GM23338 (cell line): ENCODE data around the gene TSPAN3. TPM values are rescaled to one million over a fixed set of nuclear protein-coding genes. Genes with fewer than 3 reads are reported as not detected.

Experiments
- ATAC-seq: fragments of 200-7000 bp; cut with Tn5 transposase; 3 replicates; pipeline ENCODE4 v1.9.1; 2020
- DNase-seq: peaks from one replicate; pipeline ENCODE4 v3.0.0-alpha.2; 2015; ENCODE audit warnings: low spot score
- H2AFZ ChIP-seq: fragments of 200-600 bp; sonication (generic); 2 replicates; pipeline ENCODE4 v1.8.0; 2016; ENCODE audit warnings: antibody characterized with exemption, mild to moderate bottlenecking, moderate library complexity
- H3F3A ChIP-seq: fragments of 200-600 bp; sonication (generic); replicated peaks from 2 replicates; pipeline ENCODE4 v1.8.0; 2017; ENCODE audit warnings: antibody characterized with exemption, mixed run types, low read depth
- H3K27ac ChIP-seq: fragments of 200-600 bp; sonication (generic); 2 replicates; pipeline ENCODE4 v1.6.1; 2016; ENCODE audit warnings: low read depth
- H3K27me3 ChIP-seq: fragments of 200-600 bp; sonication (generic); 2 replicates; pipeline ENCODE4 v1.8.0; 2016; ENCODE audit warnings: mild to moderate bottlenecking, mixed run types, moderate library complexity; ENCODE audit not compliant: insufficient read depth
- H3K36me3 ChIP-seq: fragments of 200-600 bp; sonication (generic); 2 replicates; pipeline ENCODE4 v1.8.0; 2016; ENCODE audit warnings: mild to moderate bottlenecking; ENCODE audit not compliant: insufficient read depth
- H3K4me1 ChIP-seq: fragments of 200-600 bp; sonication (generic); 2 replicates; pipeline ENCODE4 v1.8.0; 2016; ENCODE audit warnings: mild to moderate bottlenecking, moderate library complexity; ENCODE audit not compliant: insufficient read depth
- H3K4me2 ChIP-seq: fragments of 200-600 bp; sonication (generic); 2 replicates; pipeline ENCODE4 v1.7.1; 2017; ENCODE audit warnings: mixed run types
- H3K4me3 ChIP-seq: fragments of 200-600 bp; sonication (generic); 2 replicates; pipeline ENCODE4 v1.6.1; 2016; ENCODE audit warnings: mixed run types
- H3K79me2 ChIP-seq: fragments of 200-600 bp; sonication (generic); replicated peaks from 2 replicates; pipeline ENCODE4 v1.8.0; 2017; ENCODE audit warnings: mild to moderate bottlenecking; ENCODE audit not compliant: insufficient read depth
- H3K9me2 ChIP-seq: fragments of 200-600 bp; sonication (generic); 2 replicates; pipeline ENCODE4 v1.8.0; 2017; ENCODE audit not compliant: insufficient read depth
- H4K20me1 ChIP-seq: fragments of 200-600 bp; sonication (generic); replicated peaks from 2 replicates; pipeline ENCODE4 v1.8.0; 2017; ENCODE audit warnings: mild to moderate bottlenecking; ENCODE audit not compliant: insufficient read depth
- H3K27ac Mint-ChIP-seq: 2 replicates; pipeline ENCODE4 v1.8.0; 2020; ENCODE audit warnings: inconsistent platforms, mild to moderate bottlenecking, moderate library complexity, mixed read lengths
- H3K27me3 Mint-ChIP-seq: 3 replicates; pipeline ENCODE4 v1.8.0; 2022; ENCODE audit warnings: low read depth, mild to moderate bottlenecking, moderate library complexity, mixed read lengths, inconsistent platforms; ENCODE audit not compliant: insufficient read depth, poor library complexity
- H3K36me3 Mint-ChIP-seq: 3 replicates; pipeline ENCODE4 v1.8.0; 2021; ENCODE audit warnings: low read depth, mild to moderate bottlenecking, inconsistent platforms, moderate library complexity, mixed read lengths
- H3K4me1 Mint-ChIP-seq: 3 replicates; pipeline ENCODE4 v1.8.0; 2020; ENCODE audit warnings: mild to moderate bottlenecking, inconsistent platforms, mixed read lengths
- H3K4me3 Mint-ChIP-seq: 3 replicates; pipeline ENCODE4 v1.8.0; 2021; ENCODE audit warnings: moderate library complexity, mild to moderate bottlenecking, inconsistent platforms, mixed read lengths
- H3K9me3 Mint-ChIP-seq: 3 replicates; pipeline ENCODE4 v1.8.0; 2020; ENCODE audit warnings: moderate library complexity, mild to moderate bottlenecking, inconsistent platforms, mixed read lengths
- REST ChIP-seq: IDR thresholded peaks from one replicate; pipeline ENCODE4 v1.6.1; 2018; ENCODE audit warnings: antibody characterized with exemption; ENCODE audit not compliant: unreplicated experiment
- ZNF114 ChIP-seq: fragments of 250-450 bp; sonication (Bioruptor Pico); IDR thresholded peaks from 2 replicates; pipeline ENCODE4 v1.5.0; 2020; ENCODE audit warnings: mild to moderate bottlenecking, moderate library complexity
- polyA plus RNA-seq: library from polyadenylated mRNA; unstranded; fragments of >200 nt; fragmentation: Nextera tagmentation; extraction: Ambion mirVana; gene quantifications from 2 replicates; pipeline ENCODE4 v1.2.1, GENCODE V29; 2016
- total RNA-seq: library from RNA; depleted of rRNA; stranded (reverse); fragments of >200 nt; shearing (Covaris generic); gene quantifications from 2 replicates; pipeline ENCODE4 v1.2.3, GENCODE V29; 2014
- TF ChIP-seq, protein P1 (sequence below): fragments of 250-450 bp; sonication (Bioruptor Pico); IDR thresholded peaks from 2 replicates; pipeline ENCODE4 v1.5.0; 2020; ENCODE audit warnings: mild to moderate bottlenecking, moderate library complexity

The TSPAN3 gene
- total and polyA plus RNA-seq, 2 experiments from 2014 or later, result 72.5 to 159 TPM

DNA sequence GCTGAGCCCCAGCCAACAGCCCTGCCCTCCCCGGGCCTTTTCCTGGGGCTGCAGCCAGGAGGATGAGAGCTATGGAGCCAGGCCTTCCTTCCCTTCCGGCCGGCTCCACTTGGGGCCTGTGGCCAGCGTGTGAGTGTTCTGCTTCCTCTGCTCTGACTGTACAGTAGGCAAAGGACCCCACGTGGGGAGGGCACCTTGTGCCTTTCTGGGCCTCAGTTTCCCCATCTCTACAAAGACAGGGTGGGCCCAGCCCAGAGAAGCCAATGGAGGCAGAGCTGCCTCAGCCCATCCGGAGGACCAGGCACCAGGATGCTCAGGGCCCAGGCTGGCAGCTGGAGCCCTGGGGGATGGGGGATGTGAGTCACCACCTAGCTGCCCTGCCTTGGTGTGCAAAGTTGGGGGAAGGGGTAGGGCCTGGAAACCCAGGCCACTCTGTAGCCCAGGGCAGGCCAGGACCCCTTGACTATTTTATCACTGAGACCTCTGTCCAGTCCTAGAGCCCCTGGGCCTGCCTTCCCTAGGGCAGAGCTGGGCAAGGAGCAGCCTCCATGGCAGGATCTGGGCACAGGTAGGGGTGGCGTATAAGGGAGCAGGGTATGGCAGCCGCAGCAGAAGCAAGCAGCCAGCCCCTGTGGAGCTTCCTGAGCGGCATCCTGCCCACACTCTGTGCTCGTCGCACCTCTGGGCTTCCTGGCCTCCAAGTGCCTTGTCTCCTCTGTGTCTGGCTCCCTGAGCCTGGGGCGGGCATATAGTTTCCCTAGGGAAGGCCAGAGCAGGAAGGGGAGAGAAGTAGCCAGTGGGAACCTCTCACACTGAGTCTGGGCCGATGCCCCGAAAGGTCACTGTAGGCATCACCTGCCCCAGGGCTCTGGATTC is 74.1 kb downstream of the TSPAN3 start:
- DNase-seq (no peak), ATAC-seq (no peak)
- H3K4me3 Mint-ChIP-seq, result no peak overlapping the region
- no peaks in the 10 kb centered on the region for H3K79me2 ChIP-seq
- no peaks in the 10 kb centered on the region for H3K27me3 ChIP-seq
- TF ChIP-seq ZNF114 (CRISPR knock-in tag), result no peak
- TF ChIP-seq, protein P1, sequence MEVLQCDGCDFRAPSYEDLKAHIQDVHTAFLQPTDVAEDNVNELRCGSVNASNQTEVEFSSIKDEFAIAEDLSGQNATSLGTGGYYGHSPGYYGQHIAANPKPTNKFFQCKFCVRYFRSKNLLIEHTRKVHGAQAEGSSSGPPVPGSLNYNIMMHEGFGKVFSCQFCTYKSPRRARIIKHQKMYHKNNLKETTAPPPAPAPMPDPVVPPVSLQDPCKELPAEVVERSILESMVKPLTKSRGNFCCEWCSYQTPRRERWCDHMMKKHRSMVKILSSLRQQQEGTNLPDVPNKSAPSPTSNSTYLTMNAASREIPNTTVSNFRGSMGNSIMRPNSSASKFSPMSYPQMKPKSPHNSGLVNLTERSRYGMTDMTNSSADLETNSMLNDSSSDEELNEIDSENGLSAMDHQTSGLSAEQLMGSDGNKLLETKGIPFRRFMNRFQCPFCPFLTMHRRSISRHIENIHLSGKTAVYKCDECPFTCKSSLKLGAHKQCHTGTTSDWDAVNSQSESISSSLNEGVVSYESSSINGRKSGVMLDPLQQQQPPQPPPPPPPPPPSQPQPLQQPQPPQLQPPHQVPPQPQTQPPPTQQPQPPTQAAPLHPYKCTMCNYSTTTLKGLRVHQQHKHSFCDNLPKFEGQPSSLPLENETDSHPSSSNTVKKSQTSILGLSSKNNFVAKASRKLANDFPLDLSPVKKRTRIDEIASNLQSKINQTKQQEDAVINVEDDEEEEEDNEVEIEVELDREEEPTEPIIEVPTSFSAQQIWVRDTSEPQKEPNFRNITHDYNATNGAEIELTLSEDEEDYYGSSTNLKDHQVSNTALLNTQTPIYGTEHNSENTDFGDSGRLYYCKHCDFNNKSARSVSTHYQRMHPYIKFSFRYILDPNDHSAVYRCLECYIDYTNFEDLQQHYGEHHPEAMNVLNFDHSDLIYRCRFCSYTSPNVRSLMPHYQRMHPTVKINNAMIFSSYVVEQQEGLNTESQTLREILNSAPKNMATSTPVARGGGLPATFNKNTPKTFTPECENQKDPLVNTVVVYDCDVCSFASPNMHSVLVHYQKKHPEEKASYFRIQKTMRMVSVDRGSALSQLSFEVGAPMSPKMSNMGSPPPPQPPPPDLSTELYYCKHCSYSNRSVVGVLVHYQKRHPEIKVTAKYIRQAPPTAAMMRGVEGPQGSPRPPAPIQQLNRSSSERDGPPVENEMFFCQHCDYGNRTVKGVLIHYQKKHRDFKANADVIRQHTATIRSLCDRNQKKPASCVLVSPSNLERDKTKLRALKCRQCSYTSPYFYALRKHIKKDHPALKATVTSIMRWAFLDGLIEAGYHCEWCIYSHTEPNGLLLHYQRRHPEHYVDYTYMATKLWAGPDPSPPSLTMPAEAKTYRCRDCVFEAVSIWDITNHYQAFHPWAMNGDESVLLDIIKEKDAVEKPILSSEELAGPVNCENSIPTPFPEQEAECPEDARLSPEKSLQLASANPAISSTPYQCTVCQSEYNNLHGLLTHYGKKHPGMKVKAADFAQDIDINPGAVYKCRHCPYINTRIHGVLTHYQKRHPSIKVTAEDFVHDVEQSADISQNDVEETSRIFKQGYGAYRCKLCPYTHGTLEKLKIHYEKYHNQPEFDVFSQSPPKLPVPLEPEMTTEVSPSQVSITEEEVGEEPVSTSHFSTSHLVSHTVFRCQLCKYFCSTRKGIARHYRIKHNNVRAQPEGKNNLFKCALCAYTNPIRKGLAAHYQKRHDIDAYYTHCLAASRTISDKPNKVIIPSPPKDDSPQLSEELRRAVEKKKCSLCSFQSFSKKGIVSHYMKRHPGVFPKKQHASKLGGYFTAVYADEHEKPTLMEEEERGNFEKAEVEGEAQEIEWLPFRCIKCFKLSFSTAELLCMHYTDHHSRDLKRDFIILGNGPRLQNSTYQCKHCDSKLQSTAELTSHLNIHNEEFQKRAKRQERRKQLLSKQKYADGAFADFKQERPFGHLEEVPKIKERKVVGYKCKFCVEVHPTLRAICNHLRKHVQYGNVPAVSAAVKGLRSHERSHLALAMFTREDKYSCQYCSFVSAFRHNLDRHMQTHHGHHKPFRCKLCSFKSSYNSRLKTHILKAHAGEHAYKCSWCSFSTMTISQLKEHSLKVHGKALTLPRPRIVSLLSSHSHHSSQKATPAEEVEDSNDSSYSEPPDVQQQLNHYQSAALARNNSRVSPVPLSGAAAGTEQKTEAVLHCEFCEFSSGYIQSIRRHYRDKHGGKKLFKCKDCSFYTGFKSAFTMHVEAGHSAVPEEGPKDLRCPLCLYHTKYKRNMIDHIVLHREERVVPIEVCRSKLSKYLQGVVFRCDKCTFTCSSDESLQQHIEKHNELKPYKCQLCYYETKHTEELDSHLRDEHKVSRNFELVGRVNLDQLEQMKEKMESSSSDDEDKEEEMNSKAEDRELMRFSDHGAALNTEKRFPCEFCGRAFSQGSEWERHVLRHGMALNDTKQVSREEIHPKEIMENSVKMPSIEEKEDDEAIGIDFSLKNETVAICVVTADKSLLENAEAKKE (CRISPR knock-in tag), result no peak
- no peaks in the 10 kb centered on the region for H3K36me3 ChIP-seq
- no peaks in the 10 kb centered on the region for H3K36me3 Mint-ChIP-seq
- H3K9me3 Mint-ChIP-seq, result no peaks in the 10 kb centered on the region
- H3K27ac ChIP-seq, result no peak overlapping the region
- peaks cover 5% of the 10 kb centered on the region for H3K27me3 Mint-ChIP-seq
- no peak overlapping the region for H3K4me3 ChIP-seq
- no peaks in the 10 kb centered on the region for H3K4me1 Mint-ChIP-seq
- H4K20me1 ChIP-seq, result no peaks in the 10 kb centered on the region
- no peak overlapping the region for H3K27ac Mint-ChIP-seq
- no peaks in the 10 kb centered on the region for H3K4me1 ChIP-seq
- no peak overlapping the region for H2AFZ ChIP-seq
- H3K9me2 ChIP-seq, result no peaks in the 10 kb centered on the region
- H3K4me2 ChIP-seq, result no peak overlapping the region
- no peaks in the 10 kb centered on the region for H3F3A ChIP-seq

DNA sequence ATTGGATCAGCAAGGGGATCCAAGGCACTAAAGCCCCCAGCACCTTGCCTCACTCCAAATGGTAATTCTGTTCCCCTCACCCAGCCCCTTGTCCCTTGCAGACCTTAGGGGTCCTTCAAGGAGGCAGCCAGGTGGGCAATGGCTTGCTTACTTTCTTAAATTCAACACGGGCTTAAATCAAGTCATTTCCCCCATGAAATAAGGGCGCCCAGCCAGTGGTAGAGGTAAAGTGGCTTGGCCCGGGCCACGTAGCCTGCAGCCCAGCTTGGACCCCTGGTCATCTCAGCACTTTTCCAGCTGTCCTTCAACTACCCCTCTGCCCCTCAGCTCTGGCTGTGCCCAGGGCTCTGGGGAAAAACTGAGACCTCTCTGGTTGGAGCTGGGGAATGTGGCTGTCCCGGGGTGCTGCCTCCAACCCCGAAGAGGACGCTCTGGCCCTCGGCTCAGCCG is 74.8 kb downstream of the TSPAN3 start:
- Mint-ChIP-seq H3K27me3 (peaks cover 5% of the 10 kb centered on the region), H3K4me3 (no peak overlapping the region), H3K27ac (no peak overlapping the region), H3K36me3 (no peaks in the 10 kb centered on the region), H3K4me1 (no peaks in the 10 kb centered on the region), H3K9me3 (no peaks in the 10 kb centered on the region)
- no peak for TF ChIP-seq REST
- H3K4me2 ChIP-seq, result no peak overlapping the region
- H3K79me2 ChIP-seq, result no peaks in the 10 kb centered on the region
- H4K20me1 ChIP-seq, result no peaks in the 10 kb centered on the region
- no peak overlapping the region for H3K4me3 ChIP-seq
- no peak overlapping the region for H2AFZ ChIP-seq
- H3K4me1 ChIP-seq, result no peaks in the 10 kb centered on the region
- H3K27ac ChIP-seq, result no peak overlapping the region
- no peaks in the 10 kb centered on the region for H3K27me3 ChIP-seq
- no peaks in the 10 kb centered on the region for H3F3A ChIP-seq
- no peaks in the 10 kb centered on the region for H3K36me3 ChIP-seq
- ATAC-seq (no peak), DNase-seq (no peak)
- H3K9me2 ChIP-seq, result no peaks in the 10 kb centered on the region
